Skin of body (tissue), 2 donors: Measurements from ENCODE around the gene NRCAM. TPM values are rescaled to one million over a fixed set of nuclear protein-coding genes. Genes with fewer than 3 reads are reported as not detected.

Experiments
- DNase-seq: peaks from one replicate; lab custom pipeline; 2025; lab: John Stamatoyannopoulos, UW
- total RNA-seq: library from RNA; depleted of rRNA; stranded (reverse); fragments of >200 nt; gene quantifications from one replicate; pipeline ENCODE4 v1.2.3, GENCODE V29; 2014

NRCAM gene
- total RNA-seq, 1 donor from 2014 or later: 7.9 TPM

DNA sequence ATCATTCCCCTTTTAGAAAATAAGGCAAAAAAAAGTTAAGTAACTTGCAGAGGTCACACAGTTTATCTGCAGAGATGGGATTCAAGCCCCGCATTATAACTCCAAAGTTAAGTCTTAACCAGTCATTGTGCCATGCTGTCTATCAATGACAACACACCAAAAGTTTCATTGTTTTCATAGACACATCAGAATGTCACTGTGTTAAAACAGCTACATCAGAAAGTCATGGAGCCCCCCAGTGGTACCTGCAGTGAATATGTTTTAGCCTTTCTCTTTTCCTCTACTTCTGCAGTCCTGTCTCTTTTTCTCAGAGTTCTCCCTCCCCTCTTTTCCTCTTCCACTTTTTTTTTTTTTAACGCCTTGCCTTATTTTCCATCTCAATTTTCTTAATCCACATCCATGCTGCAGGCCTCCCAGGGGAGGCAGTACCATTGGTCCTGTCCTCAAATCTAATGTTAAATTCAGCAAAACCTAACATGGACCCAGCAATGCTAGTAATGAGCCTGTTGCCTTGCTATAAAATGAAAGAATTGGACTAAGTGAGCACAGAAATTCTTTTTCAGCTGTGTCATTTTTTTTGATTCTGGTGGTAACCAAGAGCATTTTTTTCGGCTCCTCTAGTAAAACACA is 3.8 kb upstream of the NRCAM start:
- no peak for DNase-seq

DNA sequence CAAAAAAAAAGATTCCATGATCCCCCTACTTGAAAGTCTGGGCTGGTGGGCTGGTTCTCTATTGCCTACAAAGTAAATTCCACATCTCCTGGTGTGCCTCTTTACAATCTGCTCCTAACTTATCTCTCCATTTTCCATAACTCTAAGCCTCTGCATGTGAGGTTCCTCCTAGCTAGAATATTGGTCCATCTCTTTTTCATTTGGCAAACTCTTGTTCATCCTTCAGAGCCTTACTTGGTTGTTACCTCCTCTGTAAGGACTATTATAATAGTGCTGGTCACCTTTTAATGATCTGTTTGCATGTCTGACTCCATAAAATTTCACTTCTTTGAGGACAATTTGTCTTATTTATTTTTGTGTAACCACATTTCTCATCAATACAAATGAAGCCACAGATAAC is 1.6 kb upstream of the NRCAM start:
- DNase-seq: no peak

- no peak for DNase-seq
These were observed 757 bp upstream of the NRCAM start for GRCh38 chr7:108456845-108457540.

- no peak for DNase-seq
These were observed 662 bp downstream of the NRCAM start for GRCh38 chr7:108455551-108455997.

GRCh38 chr7:108454674-108455550 is 1.3 kb downstream of the NRCAM start:
- DNase-seq: no peak

DNA sequence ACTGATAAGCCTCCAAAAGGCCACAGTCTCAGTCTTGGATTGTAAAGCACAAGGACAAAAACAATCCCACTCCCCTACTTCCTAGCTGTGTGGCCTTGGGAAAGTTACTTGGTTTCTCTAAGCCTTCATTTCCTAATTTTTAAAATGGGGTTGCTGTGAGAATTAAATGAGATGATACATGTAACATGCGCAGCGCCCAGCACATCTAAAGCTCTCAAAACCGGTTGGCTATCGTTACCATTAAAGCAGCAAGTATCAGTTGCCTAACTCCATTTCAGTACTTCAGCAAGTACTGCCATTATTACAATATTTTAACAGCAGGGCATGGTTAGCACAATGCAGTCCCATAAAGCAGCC is 1.9 kb downstream of the NRCAM start:
- DNase-seq: no peak

- no peak for DNase-seq
These were observed 2.9 kb downstream of the NRCAM start for GRCh38 chr7:108453320-108453719.

DNA sequence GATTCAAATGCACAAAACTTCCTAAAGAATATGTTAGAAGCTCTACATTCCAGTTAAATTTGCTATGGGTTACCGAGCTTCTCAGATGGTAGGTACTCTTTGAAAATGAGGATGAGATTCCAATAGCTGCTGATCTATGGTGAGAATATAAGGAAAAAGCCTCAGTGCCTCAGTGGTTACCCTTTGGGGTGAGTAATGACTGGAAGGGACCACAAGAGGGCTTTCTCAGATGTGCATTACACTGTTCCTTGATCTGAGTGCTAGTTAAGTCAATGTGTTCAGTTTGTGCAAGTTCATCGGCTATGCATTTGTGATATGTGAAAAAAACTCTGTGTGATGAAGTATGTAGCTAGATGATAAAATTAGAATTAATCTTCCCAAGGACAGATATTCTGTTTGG is 3.5 kb downstream of the NRCAM start:
- no peak for DNase-seq

DNA sequence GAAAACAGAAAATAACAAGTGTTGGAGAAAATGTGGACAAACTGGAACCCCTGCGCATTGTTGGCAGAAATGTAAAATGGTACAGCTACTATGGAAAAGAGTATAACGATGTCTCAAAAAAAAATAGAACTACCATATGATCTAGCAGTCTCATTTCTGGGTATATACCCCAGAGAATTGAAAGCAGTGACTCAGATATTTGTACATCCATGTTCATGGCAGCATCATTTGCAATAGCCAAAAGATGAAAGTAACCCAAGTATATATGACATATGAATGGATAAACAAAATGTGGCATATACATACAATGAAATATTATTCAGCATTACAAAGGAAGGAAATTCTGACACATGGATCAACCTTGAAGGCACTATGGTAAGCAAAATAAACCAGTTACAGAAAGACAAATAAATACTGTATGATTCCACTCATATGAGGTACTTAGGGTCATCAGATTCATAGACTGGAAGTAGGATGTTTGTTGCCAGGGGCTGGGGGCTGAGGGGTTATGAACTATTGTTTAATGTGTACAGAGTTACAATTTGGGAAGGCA is 4.9 kb downstream of the NRCAM start:
- DNase-seq: no peak

GRCh38 chr7:108450160-108450559 is 6.1 kb downstream of the NRCAM start:
- no peak for DNase-seq

DNA sequence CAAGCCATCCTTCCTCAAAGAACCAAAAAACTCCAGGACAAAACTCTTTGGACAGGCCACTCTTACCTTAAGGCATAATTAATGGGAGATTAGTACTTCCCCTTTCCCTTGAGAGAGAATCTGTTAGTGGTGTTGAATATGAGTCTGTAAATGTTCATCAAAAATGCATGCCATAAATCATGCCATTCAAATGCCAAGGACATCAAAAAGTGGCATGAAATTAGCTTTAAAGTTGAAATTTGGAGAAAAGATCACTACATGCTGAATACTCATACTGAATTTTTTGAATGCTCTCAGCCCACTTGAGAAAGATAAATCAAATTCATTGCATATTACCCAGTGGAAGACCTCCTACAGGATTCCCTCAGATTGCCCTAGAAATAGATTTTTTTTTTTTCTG is 6.7 kb downstream of the NRCAM start:
- no peak for DNase-seq

DNA sequence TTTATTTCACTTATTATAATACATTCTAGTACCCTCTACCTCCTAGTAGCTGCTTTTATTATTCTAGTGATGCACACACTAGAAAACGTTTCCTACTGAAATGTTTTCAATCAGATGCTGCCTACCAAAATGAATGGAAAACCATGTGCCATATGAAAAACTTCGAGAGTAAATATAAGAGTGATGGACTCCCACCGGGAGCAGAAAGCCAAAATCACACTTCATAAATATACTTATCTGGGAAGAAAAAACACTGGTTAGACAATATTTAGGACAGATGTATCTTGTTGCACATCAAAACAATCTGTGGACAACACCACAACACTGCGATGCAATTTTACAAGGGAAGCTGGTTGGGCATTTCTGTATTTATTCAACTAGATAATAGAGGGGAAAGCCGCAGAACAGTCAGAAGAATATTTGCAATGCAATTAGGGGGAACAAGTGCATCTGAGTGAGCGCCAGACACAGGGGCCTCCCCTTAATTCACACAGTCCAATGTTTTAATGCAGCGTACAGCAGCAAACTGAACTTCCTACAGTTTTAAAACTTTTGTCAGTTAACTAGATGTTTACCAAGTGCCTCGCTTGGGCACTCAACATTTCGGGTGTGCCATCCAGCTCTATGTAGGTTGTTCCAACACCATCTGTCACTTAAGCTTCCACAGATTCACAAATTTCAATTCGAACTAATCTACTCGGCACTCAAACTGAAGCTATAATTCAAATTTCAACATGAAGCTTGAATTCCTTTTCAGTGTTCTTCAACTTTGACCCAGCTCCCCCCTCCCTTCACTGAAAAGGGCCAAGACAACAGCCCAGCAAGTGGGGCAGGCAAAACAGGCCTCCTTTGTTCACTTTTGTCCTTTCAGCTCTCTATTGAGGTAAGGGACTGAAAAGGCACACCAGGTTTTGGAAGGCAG is 7.4 kb downstream of the NRCAM start:
- DNase-seq: no peak

- no peak for DNase-seq
These were observed 14.1 kb downstream of the NRCAM start for GRCh38 chr7:108442039-108442568.

GRCh38 chr7:108441392-108441955 is 14.8 kb downstream of the NRCAM start:
- DNase-seq: no peak

- DNase-seq: no peak
These were observed 15.6 kb downstream of the NRCAM start for GRCh38 chr7:108440613-108441012.

- DNase-seq: no peak
These were observed 19.3 kb downstream of the NRCAM start for GRCh38 chr7:108436906-108437305.

GRCh38 chr7:108434010-108434409 is 22.2 kb downstream of the NRCAM start:
- DNase-seq: no peak

- DNase-seq: no peak
These were observed 25.1 kb downstream of the NRCAM start for GRCh38 chr7:108431099-108431498.

DNA sequence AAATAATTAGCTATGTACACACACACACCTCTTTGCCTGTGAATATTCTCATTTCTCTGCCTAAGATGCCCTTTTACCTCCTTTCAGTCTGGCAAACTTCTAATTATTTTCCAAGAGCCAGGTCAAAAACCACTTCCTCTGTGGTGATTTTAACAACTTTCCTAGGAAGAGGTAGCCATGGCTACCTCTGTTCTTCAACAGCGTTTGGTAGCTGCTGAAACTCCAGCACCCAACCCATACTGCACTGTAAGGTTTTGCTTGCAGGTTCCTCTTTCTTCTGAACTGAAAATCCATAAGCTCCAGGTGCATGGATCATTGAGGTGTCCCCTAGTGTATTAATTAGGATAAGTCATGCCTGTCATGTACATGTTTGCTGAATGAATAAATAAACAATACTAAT is 25.6 kb downstream of the NRCAM start:
- no peak for DNase-seq

DNA sequence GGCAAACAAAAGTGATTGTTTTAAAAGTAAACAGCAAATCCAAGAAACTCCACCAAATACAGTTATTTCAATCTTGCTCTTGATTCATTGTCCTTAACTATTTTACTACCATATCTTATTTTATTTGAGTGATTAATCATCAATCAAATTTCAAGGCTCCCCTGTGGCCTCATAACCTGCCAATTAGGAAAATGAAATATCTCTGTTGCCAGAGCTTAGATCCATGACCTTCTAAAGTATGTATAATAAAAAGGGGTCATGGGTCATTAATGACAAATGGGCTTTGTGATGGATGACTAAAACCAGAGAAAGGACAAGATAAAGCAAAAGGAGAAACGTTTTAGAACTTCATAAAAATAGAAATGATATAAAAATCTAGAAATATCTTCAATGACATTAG is 28.5 kb downstream of the NRCAM start:
- DNase-seq: no peak
